Osteoblast (primary cell): ENCODE measurements around the gene DDX20. TPM values are rescaled to one million over a fixed set of nuclear protein-coding genes. Genes with fewer than 3 reads are reported as not detected.
"Not testable (repeated sequence)": the region's sequence is repeated elsewhere in the genome, so short reads cannot be mapped to it uniquely, and the experiment has no call there.

Experiments
- DNase-seq: peaks from one replicate; pipeline ENCODE4 v3.0.0; 2011; ENCODE audit warnings: low spot score, mixed read lengths; ENCODE audit not compliant: insufficient read length; ENCODE audit errors: missing footprints
- H2AFZ ChIP-seq: 2 replicates; pipeline ENCODE4 v1.6.0; 2011; ENCODE audit warnings: mild to moderate bottlenecking, low read length
- H3K27ac ChIP-seq: 2 replicates; pipeline ENCODE4 v1.5.1; 2011; ENCODE audit warnings: mild to moderate bottlenecking, low read depth, low read length, moderate library complexity
- H3K27me3 ChIP-seq: 2 replicates; pipeline ENCODE4 v1.6.0; 2012; ENCODE audit warnings: mild to moderate bottlenecking, control low read depth, inconsistent platforms, low read length, moderate library complexity; ENCODE audit not compliant: insufficient read depth
- H3K36me3 ChIP-seq: 2 replicates; pipeline ENCODE4 v1.5.1; 2011; ENCODE audit warnings: mild to moderate bottlenecking, low read length, control low read depth, moderate library complexity; ENCODE audit not compliant: insufficient read depth
- H3K4me1 ChIP-seq: 2 replicates; pipeline ENCODE4 v1.5.1; 2011; ENCODE audit warnings: mild to moderate bottlenecking, low read length, control low read depth, moderate library complexity; ENCODE audit not compliant: insufficient read depth
- H3K4me2 ChIP-seq: 2 replicates; pipeline ENCODE4 v1.6.0; 2011; ENCODE audit warnings: mild to moderate bottlenecking, low read length; ENCODE audit not compliant: insufficient read depth
- H3K4me3 ChIP-seq: fragments of 200-600 bp; sonication (generic); 3 replicates; pipeline ENCODE4 v1.5.1; 2012; ENCODE audit warnings: mild to moderate bottlenecking, low read length, inconsistent platforms; ENCODE audit not compliant: insufficient read depth
- H3K79me2 ChIP-seq: 2 replicates; pipeline ENCODE4 v1.6.0; 2012; ENCODE audit warnings: mild to moderate bottlenecking, low read length, control low read depth, inconsistent platforms; ENCODE audit not compliant: insufficient read depth
- H3K9me3 ChIP-seq: 2 replicates; pipeline ENCODE4 v1.5.1; 2011; ENCODE audit warnings: low read depth, low read length, control low read depth
- H4K20me1 ChIP-seq: 2 replicates; pipeline ENCODE4 v1.6.0; 2012; ENCODE audit warnings: mild to moderate bottlenecking, low read length, control low read depth; ENCODE audit not compliant: insufficient read depth
- total RNA-seq: library from RNA; depleted of rRNA; stranded (reverse); fragments of >200 nt; gene quantifications from 2 replicates; pipeline ENCODE4 v1.2.3, GENCODE V29; 2012
- TF ChIP-seq, protein P1 (sequence below): IDR thresholded peaks from 2 replicates; pipeline ENCODE4 v1.5.1; 2011; ENCODE audit warnings: mild to moderate bottlenecking, low read depth, low read length, moderate library complexity; ENCODE audit errors: extremely low read depth

DDX20 gene
- total RNA-seq, 1 donor, result 15.6 TPM

DNA sequence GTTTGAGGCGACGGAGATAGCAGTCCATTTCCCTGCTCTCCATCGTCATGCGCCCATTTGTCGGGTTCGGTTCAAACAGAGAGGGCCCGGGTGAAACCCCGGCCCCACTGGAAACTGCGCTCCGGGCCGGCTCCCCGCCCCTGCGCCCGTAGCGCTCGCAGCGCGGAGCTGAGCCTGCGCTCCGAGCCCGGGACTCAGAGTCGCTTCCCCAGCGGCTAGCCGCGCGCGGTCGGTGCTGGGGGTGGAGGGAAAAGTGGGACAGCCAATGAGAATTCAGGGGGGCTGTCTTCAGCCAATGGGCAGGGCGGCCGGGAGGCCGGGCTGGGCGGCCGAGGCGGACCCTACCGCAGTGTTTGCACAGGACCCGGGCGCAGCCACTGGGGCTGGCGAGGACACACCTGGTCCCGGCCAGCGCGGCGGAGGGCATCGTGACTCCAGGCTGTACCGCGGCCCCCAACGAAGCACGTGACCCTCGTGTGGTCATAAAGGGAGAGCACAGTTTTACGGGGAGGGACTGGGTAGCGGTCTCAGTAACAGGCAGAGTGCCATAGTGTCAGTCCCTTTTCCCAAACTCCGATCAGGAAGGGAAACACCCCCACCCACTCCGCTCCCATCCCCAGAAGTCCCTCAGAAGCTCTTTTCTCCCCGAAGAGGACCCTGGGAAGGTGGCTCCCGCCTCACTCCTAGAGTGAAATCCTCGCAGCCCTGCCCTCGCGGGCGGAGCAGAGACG lies 16.3 kb upstream of the DDX20 start, which contains the start of gene INKA2:
Gene INKA2, minus strand, starts transcription at position 202 of the 731 bp plus-strand sequence. Its CDS starts 153 bp downstream, at position 49.
- H4K20me1 ChIP-seq, result no peaks in the 10 kb centered on the region
- peak within 1 kb of the TSS; percentile 95 for H3K4me2 ChIP-seq
- H3K9me3 ChIP-seq, result no peaks in the 10 kb centered on the region
- H3K27ac ChIP-seq, result peak within 1 kb of the TSS; percentile 86
- TF ChIP-seq, protein P1, sequence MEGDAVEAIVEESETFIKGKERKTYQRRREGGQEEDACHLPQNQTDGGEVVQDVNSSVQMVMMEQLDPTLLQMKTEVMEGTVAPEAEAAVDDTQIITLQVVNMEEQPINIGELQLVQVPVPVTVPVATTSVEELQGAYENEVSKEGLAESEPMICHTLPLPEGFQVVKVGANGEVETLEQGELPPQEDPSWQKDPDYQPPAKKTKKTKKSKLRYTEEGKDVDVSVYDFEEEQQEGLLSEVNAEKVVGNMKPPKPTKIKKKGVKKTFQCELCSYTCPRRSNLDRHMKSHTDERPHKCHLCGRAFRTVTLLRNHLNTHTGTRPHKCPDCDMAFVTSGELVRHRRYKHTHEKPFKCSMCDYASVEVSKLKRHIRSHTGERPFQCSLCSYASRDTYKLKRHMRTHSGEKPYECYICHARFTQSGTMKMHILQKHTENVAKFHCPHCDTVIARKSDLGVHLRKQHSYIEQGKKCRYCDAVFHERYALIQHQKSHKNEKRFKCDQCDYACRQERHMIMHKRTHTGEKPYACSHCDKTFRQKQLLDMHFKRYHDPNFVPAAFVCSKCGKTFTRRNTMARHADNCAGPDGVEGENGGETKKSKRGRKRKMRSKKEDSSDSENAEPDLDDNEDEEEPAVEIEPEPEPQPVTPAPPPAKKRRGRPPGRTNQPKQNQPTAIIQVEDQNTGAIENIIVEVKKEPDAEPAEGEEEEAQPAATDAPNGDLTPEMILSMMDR, result no peak
- H3K27me3 ChIP-seq, result no peaks in the 10 kb centered on the region
- H3K36me3 ChIP-seq, result no peaks in the 10 kb centered on the region
- peak within 1 kb of the TSS; percentile 81 for H3K4me3 ChIP-seq
- peaks cover 17% of the 10 kb centered on the region for H3K79me2 ChIP-seq
- peaks cover 67% of the 10 kb centered on the region for H3K4me1 ChIP-seq
- DNase-seq, result peak; percentile 97
- H2AFZ ChIP-seq, result peak within 1 kb of the TSS; percentile 85

DNA sequence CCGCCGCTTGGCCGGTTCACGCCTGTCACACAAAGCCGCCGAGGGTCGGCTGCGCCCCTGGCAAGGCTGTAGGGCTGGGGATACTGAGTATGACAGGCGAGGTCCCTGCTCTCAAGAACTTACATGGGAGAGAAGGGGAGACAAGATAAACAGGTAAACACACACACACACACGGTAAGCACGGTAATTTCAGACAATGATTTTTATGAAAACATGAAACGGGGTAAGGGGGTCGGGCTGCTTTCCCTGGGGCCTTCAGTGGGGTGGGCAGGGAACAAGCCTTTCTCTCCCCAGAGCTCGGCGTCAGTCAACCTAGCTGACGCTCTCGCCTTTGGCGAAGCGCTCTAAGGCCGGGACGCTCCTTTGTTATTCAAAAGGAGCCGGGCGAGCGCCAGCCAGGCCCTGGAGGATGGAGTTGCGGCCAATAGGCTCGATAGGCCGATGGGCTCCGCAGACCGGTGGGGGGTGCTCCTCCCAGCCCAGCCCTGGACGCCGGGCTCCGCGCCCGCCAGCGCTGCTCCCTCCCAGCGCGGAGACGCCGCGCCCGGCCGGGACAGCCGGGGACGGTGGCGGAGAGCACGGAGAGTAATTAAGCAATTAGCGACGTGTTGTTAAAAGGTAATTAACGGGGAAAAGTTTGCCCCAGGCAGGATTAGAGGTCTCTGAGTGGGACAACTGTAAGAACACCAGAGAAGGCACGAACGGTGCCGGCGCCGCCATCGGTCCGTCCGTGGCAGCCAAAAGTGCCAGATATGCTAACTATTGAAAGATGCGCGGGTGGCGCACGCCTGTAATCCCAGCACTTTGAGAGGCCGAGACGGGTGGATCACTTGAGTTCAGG lies 15.6 kb upstream of the DDX20 start:
- H2AFZ ChIP-seq, result peak overlapping the region; percentile 85
- DNase-seq, result peak; percentile 92
- H4K20me1 ChIP-seq, result no peaks in the 10 kb centered on the region
- peak overlapping the region; percentile 81 for H3K4me3 ChIP-seq
- no peaks in the 10 kb centered on the region for H3K36me3 ChIP-seq
- H3K9me3 ChIP-seq, result no peaks in the 10 kb centered on the region
- peak overlapping the region; percentile 86 for H3K27ac ChIP-seq
- H3K79me2 ChIP-seq, result peaks cover 14% of the 10 kb centered on the region
- TF ChIP-seq, protein P1, result no peak
- no peaks in the 10 kb centered on the region for H3K27me3 ChIP-seq
- H3K4me2 ChIP-seq, result peak overlapping the region; percentile 95
- peaks cover 61% of the 10 kb centered on the region for H3K4me1 ChIP-seq

DNA sequence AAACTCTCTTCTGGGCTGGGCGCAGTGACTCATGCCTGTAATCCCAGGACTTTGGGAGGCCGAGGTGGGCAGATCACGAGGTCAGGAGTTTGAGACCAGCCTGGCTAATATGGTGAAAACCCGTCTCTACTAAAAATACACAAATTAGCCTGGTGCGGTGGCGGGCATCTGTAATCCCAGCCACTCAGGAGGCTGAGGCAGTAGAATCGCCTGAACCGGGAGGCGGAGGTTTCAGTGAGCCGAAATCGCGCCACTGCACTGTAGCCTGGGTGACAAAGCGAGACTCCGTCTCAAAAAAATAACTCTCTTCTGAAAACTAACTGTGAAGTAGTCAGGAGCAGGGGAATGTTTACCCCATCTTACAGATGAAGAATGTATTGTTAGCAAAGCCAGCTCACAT lies 13.4 kb upstream of the DDX20 start:
- H3K27me3 ChIP-seq, H4K20me1 ChIP-seq, H3K4me3 ChIP-seq, H2AFZ ChIP-seq, H3K79me2 ChIP-seq, DNase-seq, H3K9me3 ChIP-seq, H3K36me3 ChIP-seq: not testable (repeated sequence)
- peak overlapping the region; percentile 35 for H3K4me2 ChIP-seq
- peak overlapping the region; percentile 84 for H3K27ac ChIP-seq
- H3K4me1 ChIP-seq, result peaks cover 55% of the 10 kb centered on the region

DNA sequence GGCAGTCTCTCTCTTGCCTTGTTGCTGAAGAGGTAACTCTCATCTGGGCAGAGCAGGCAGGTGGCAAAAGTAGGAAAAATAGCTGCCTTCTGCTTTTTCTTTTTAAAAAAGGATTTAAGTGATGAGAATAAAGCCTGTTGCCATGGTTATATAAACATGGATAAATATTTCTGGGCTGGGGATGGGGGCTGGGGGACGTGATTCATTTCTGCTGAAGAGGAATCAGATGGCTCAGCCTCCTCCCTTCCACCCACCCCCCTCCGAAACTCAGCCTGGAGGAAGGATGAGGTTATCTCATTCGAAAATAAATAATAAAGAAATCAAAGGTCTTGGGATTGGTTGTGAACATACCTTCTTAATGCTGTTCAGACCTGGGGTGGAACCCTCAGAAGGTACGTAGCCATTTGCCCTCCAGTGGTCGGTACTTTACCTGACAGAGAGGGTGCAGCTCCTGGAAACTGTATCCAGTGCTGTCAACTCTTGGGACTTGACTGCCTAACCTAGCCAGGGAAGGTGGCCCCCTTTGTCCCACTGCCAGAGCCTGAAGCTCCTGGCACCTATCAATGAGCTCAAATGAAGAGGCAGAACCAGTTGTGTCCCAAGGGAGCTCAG lies 12.7 kb upstream of the DDX20 start:
- no peaks in the 10 kb centered on the region for H3K79me2 ChIP-seq
- TF ChIP-seq, protein P1, result no peak
- peak overlapping the region; percentile 84 for H3K27ac ChIP-seq
- H4K20me1 ChIP-seq, result no peaks in the 10 kb centered on the region
- H3K9me3 ChIP-seq, result no peaks in the 10 kb centered on the region
- H3K4me3 ChIP-seq, result no peak overlapping the region
- no peaks in the 10 kb centered on the region for H3K27me3 ChIP-seq
- peaks cover 47% of the 10 kb centered on the region for H3K4me1 ChIP-seq
- no peaks in the 10 kb centered on the region for H3K36me3 ChIP-seq
- peak; percentile 84 for DNase-seq
- H2AFZ ChIP-seq, result no peak overlapping the region
- peak overlapping the region; percentile 35 for H3K4me2 ChIP-seq
